ENCODE data around the gene UMOD. TPM values are rescaled to one million over a fixed set of nuclear protein-coding genes. Genes with fewer than 3 reads are reported as not detected.

UMOD gene
- total RNA-seq, 1 experiment from 2014 or later, result not detected

- no peak overlapping the region for H3K4me2 ChIP-seq (ENCODE audit: low read length)
- BruUV-seq (replicated peaks), result no TSS peak
- H4K20me1 ChIP-seq (ENCODE audit: low read length), result no peaks in the 10 kb centered on the region
- ChIA-PET POLR2A (ENCODE audit: unreplicated experiment) (no interaction called here), CTCF (no interaction called here)
- no peaks in the 10 kb centered on the region for H3K36me3 ChIP-seq (ENCODE audit: low read depth, low read length)
- H3K9me3 ChIP-seq (ENCODE audit: low read length), result no peaks in the 10 kb centered on the region
- H3K27me3 ChIP-seq (ENCODE audit: low read length), result no peaks in the 10 kb centered on the region
- H3F3A ChIP-seq (ENCODE audit: low read length, unreplicated experiment), result no peaks in the 10 kb centered on the region
- H2AFZ ChIP-seq (ENCODE audit: low read length), result no peak overlapping the region
- TF ChIP-seq EZH2phosphoT487 (IDR thresholded peaks at IDR 0.05; ENCODE audit: borderline replicate concordance, low read length), result no peak
- TF ChIP-seq EZH2 (IDR thresholded peaks at IDR 0.05; ENCODE audit: low read length, unreplicated experiment), result no peak
- TF ChIP-seq CTCF (conservative IDR thresholded peaks at IDR 0.05; ENCODE audit: low read depth, low read length), result no peak
- intact Hi-C loops (cut with micrococcal nuclease), result no loop called here
- H3K27ac ChIP-seq (ENCODE audit: low read length), result no peak overlapping the region
- no peaks in the 10 kb centered on the region for H3K4me1 ChIP-seq (ENCODE audit: insufficient read depth, low read length)
- H3K9me2 ChIP-seq (replicated peaks; ENCODE audit: low read length), result no peaks in the 10 kb centered on the region
- DNase-seq (no peak), ATAC-seq (no peak)
- H3K4me3 ChIP-seq (ENCODE audit: low read length), result no peak overlapping the region
- H3K9ac ChIP-seq (ENCODE audit: low read length), result no peak overlapping the region
- H3K79me2 ChIP-seq (ENCODE audit: low read length), result no peaks in the 10 kb centered on the region
These were observed 15.6 kb downstream of the UMOD start for GRCh38 chr16:20336955-20337354.

- Histone ChIP-seq H3K4me3 (ENCODE audit: low read length) (no peak overlapping the region), H3F3A (ENCODE audit: low read length, unreplicated experiment) (no peaks in the 10 kb centered on the region), H3K9me3 (ENCODE audit: low read length) (no peaks in the 10 kb centered on the region), H3K36me3 (ENCODE audit: low read depth, low read length) (no peaks in the 10 kb centered on the region), H3K4me2 (ENCODE audit: low read length) (no peak overlapping the region), H3K27me3 (ENCODE audit: low read length) (no peaks in the 10 kb centered on the region), H3K27ac (ENCODE audit: low read length) (no peak overlapping the region), H3K79me2 (ENCODE audit: low read length) (no peaks in the 10 kb centered on the region), H4K20me1 (ENCODE audit: low read length) (no peaks in the 10 kb centered on the region), H3K9me2 (replicated peaks; ENCODE audit: low read length) (no peaks in the 10 kb centered on the region), H3K4me1 (ENCODE audit: insufficient read depth, low read length) (no peaks in the 10 kb centered on the region), H3K9ac (ENCODE audit: low read length) (no peak overlapping the region), H2AFZ (ENCODE audit: low read length) (no peak overlapping the region)
- CTCF ChIA-PET, result no interaction called here
- no peak for TF ChIP-seq EZH2phosphoT487 (IDR thresholded peaks at IDR 0.05; ENCODE audit: borderline replicate concordance, low read length)
- no peak for TF ChIP-seq EZH2 (IDR thresholded peaks at IDR 0.05; ENCODE audit: low read length, unreplicated experiment)
- no peak for TF ChIP-seq CTCF (conservative IDR thresholded peaks at IDR 0.05; ENCODE audit: low read depth, low read length)
- ATAC-seq, result no peak
- intact Hi-C loops (cut with micrococcal nuclease), result no loop called here
- POLR2A ChIA-PET (ENCODE audit: unreplicated experiment), result no interaction called here
- no peak for DNase-seq
- no TSS peak for BruUV-seq (replicated peaks)
These were observed 18.1 kb downstream of the UMOD start for GRCh38 chr16:20334396-20334795.

- CTCF ChIA-PET, result no interaction called here
- intact Hi-C loops (cut with micrococcal nuclease), result no loop called here
- ATAC-seq, result no peak
These were observed 19.4 kb downstream of the UMOD start for GRCh38 chr16:20333120-20333519.

More at GRCh38 chr16:20333120-20333519, 19.4 kb downstream of the UMOD start:
- H3K9me2 ChIP-seq (replicated peaks; ENCODE audit: low read length), result no peaks in the 10 kb centered on the region
- no peaks in the 10 kb centered on the region for H3K4me1 ChIP-seq (ENCODE audit: insufficient read depth, low read length)
- POLR2A ChIA-PET (ENCODE audit: unreplicated experiment), result no interaction called here
- no peak for TF ChIP-seq CTCF (conservative IDR thresholded peaks at IDR 0.05; ENCODE audit: low read depth, low read length)
- TF ChIP-seq EZH2phosphoT487 (IDR thresholded peaks at IDR 0.05; ENCODE audit: borderline replicate concordance, low read length), result no peak
- TF ChIP-seq EZH2 (IDR thresholded peaks at IDR 0.05; ENCODE audit: low read length, unreplicated experiment), result no peak
- no peaks in the 10 kb centered on the region for H3F3A ChIP-seq (ENCODE audit: low read length, unreplicated experiment)
- no peak overlapping the region for H3K27ac ChIP-seq (ENCODE audit: low read length)
- H3K79me2 ChIP-seq (ENCODE audit: low read length), result no peaks in the 10 kb centered on the region
- no peak overlapping the region for H2AFZ ChIP-seq (ENCODE audit: low read length)
- H3K9me3 ChIP-seq (ENCODE audit: low read length), result no peaks in the 10 kb centered on the region
- H3K27me3 ChIP-seq (ENCODE audit: low read length), result no peaks in the 10 kb centered on the region
- no peak for DNase-seq
- no peak overlapping the region for H3K4me3 ChIP-seq (ENCODE audit: low read length)
- no peaks in the 10 kb centered on the region for H3K36me3 ChIP-seq (ENCODE audit: low read depth, low read length)
- no peak overlapping the region for H3K4me2 ChIP-seq (ENCODE audit: low read length)
- no TSS peak for BruUV-seq (replicated peaks)
- no peaks in the 10 kb centered on the region for H4K20me1 ChIP-seq (ENCODE audit: low read length)
- no peak overlapping the region for H3K9ac ChIP-seq (ENCODE audit: low read length)
